Testis (tissue), 5 donors: Measurements from ENCODE around the gene LRRC37A. TPM values are rescaled to one million over a fixed set of nuclear protein-coding genes. Genes with fewer than 3 reads are reported as not detected.
A peak's percentile ranks its signal among the peaks of the same experiment; 100 is the strongest.
"Not testable (repeated sequence)": the region's sequence is repeated elsewhere in the genome, so short reads cannot be mapped to it uniquely, and the experiment has no call there.

Experiments
- DNase-seq: peaks from one replicate; pipeline ENCODE4 v3.0.0-alpha.2; 2019
- H3K27ac ChIP-seq, 2 donors: fragments of 200-600 bp; sonication (generic); one replicate each; pipeline ENCODE4 v1.5.1; 2019
- H3K27me3 ChIP-seq: fragments of 200-600 bp; sonication (generic); one replicate; pipeline ENCODE4 v1.5.1; 2019
- H3K36me3 ChIP-seq: fragments of 200-600 bp; sonication (generic); one replicate; pipeline ENCODE4 v1.5.1; 2017; ENCODE audit warnings: low read depth; ENCODE audit errors: missing control alignments
- H3K4me1 ChIP-seq: fragments of 200-600 bp; sonication (generic); one replicate; pipeline ENCODE4 v1.5.1; 2019
- H3K4me3 ChIP-seq, 2 donors: fragments of 200-600 bp; sonication (generic); one replicate each; pipeline ENCODE4 v1.5.1; 2017 to 2019
- H3K9me3 ChIP-seq: fragments of 200-600 bp; sonication (generic); one replicate; pipeline ENCODE4 v1.5.1; 2017
- POLR2A ChIP-seq: fragments of 450-650 bp; IDR thresholded peaks from one replicate; pipeline ENCODE4 v1.6.1; 2017; ENCODE audit warnings: antibody characterized with exemption, mild to moderate bottlenecking, moderate library complexity
- WGBS, 2 donors: methylation state at CpG; one replicate each; pipeline ENCODE4 v1.1.5; 2018; 5-methylcytosine and 5-hydroxymethylcytosine counted together
- intact Hi-C: fragments of 100-400 bp; cut with DNase I; formaldehyde crosslinking; loops from one replicate; pipeline ENCODE4 v1.15.1; 2023; ENCODE audit warnings: low total_unique reads
- long read RNA-seq, 2 donors: transcript quantifications; one replicate each; lab custom pipeline, GENCODE V29; 2026
- polyA plus RNA-seq: library from polyadenylated mRNA; stranded (reverse); fragments of 350-450 nt; fragmentation: Illumina TruSeq; extraction: RNeasy Lipid Tissue Mini Kit (QIAGEN cat#74804); gene quantifications from one replicate; pipeline ENCODE4 v1.2.3, GENCODE V29; 2014; ENCODE audit warnings: low read depth, low replicate concordance; ENCODE audit not compliant: insufficient read depth
- total RNA-seq, 2 donors: library from RNA; depleted of rRNA; stranded (reverse); fragments of >200 nt; gene quantifications; one replicate each; pipeline ENCODE4 v1.2.3, GENCODE V29; 2016
- TF ChIP-seq, protein P1 (sequence below), 3 experiments: fragments of 450-650 bp in 2 of 3; fragments of 200-600 bp in 1 of 3; sonication (generic) in 1 of 3; IDR thresholded peaks; one replicate each; pipeline ENCODE4 v1.5.1; 2016 to 2019; ENCODE audit warnings: antibody characterized with exemption in 3 of 3, mild to moderate bottlenecking in 2 of 3, moderate library complexity in 1 of 3

The LRRC37A gene
- 10 to 100 TPM; 10.2 to 18.9 TPM for total RNA-seq
- 7.8 TPM for polyA plus RNA-seq
- long read RNA-seq, donor 1: 0 reads
- long read RNA-seq, donor 2: 0 reads

- H3K9me3 ChIP-seq, DNase-seq, intact Hi-C loops, H3K27ac ChIP-seq, H3K4me1 ChIP-seq, H3K36me3 ChIP-seq, H3K4me3 ChIP-seq, H3K27me3 ChIP-seq: not testable (repeated sequence)
- WGBS, 2 donors: no CpG with 5 or more reads among the region's 16 CpGs
Measured at GRCh38 chr17:46294831-46295230, at the start of gene LRRC37A. TSS of gene LRRC37A (plus strand) at chr17:46295131. CDS start at chr17:46295134, 3 bp downstream.

DNA sequence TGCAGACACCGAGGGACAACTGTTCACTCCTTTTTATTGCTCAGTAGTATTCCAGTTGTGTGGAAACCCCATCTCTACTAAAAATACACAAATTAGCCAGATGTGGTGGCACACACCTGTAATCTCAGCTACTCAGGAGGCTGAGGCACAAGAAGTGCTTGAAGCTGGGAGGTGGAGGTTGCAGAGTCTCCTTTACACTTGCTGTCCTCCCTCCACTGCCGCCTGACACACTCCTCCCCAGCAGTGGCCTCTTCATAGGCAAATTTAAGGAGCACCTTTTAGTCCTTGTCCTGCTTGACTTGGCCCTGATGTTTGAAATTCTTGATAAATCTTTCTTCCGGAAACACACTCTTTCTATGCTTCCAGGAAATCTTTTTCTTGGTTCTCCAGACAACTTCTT lies 45.8 kb upstream of the LRRC37A start:
- WGBS, 2 donors: 87 to 90% methylated on average over 3 of the region's 3 CpGs
- intact Hi-C loops: not testable (repeated sequence)

GRCh38 chr17:46252804-46253203 lies 42.1 kb upstream of the LRRC37A start:
- intact Hi-C loops, DNase-seq, H3K27me3 ChIP-seq, H3K27ac ChIP-seq, H3K4me1 ChIP-seq, H3K36me3 ChIP-seq, H3K4me3 ChIP-seq, H3K9me3 ChIP-seq: not testable (repeated sequence)
- WGBS, 2 donors: 59 to 82% methylated on average over 15 to 31 of the region's 31 CpGs

More for the DNA sequence above, 45.8 kb upstream of the LRRC37A start:
- not testable (repeated sequence) for H3K4me1 ChIP-seq, DNase-seq, H3K27ac ChIP-seq, H3K9me3 ChIP-seq, H3K4me3 ChIP-seq, H3K36me3 ChIP-seq, H3K27me3 ChIP-seq

GRCh38 chr17:46253722-46254121 lies 41.2 kb upstream of the LRRC37A start:
- H3K4me3 ChIP-seq, intact Hi-C loops, H3K27me3 ChIP-seq, H3K27ac ChIP-seq, H3K9me3 ChIP-seq, H3K36me3 ChIP-seq, H3K4me1 ChIP-seq: not testable (repeated sequence)
- peak; percentile 62 for DNase-seq
- TF ChIP-seq, protein P1, sequence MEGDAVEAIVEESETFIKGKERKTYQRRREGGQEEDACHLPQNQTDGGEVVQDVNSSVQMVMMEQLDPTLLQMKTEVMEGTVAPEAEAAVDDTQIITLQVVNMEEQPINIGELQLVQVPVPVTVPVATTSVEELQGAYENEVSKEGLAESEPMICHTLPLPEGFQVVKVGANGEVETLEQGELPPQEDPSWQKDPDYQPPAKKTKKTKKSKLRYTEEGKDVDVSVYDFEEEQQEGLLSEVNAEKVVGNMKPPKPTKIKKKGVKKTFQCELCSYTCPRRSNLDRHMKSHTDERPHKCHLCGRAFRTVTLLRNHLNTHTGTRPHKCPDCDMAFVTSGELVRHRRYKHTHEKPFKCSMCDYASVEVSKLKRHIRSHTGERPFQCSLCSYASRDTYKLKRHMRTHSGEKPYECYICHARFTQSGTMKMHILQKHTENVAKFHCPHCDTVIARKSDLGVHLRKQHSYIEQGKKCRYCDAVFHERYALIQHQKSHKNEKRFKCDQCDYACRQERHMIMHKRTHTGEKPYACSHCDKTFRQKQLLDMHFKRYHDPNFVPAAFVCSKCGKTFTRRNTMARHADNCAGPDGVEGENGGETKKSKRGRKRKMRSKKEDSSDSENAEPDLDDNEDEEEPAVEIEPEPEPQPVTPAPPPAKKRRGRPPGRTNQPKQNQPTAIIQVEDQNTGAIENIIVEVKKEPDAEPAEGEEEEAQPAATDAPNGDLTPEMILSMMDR (IDR thresholded peaks at IDR 0.05): peak; percentile 9 to 60 (median 46)
- WGBS, 2 donors: 21 to 31% methylated on average over 8 of the region's 8 CpGs

GRCh38 chr17:46254215-46254614 lies 40.7 kb upstream of the LRRC37A start:
- H3K27ac ChIP-seq, H3K4me3 ChIP-seq, intact Hi-C loops, H3K4me1 ChIP-seq, H3K9me3 ChIP-seq, DNase-seq, H3K27me3 ChIP-seq, H3K36me3 ChIP-seq: not testable (repeated sequence)
- 83 to 87% methylated on average over 6 of the region's 6 CpGs for WGBS, 2 donors

- H3K9me3 ChIP-seq, H3K4me3 ChIP-seq, H3K36me3 ChIP-seq, H3K4me1 ChIP-seq, H3K27me3 ChIP-seq, intact Hi-C loops, H3K27ac ChIP-seq, DNase-seq: not testable (repeated sequence)
- WGBS, 2 donors: 80 to 96% methylated on average over 1 of the region's 1 CpG
Measured at GRCh38 chr17:46256369-46256768, 38.6 kb upstream of the LRRC37A start.

GRCh38 chr17:46259845-46260661 lies 34.9 kb upstream of the LRRC37A start:
- H3K4me3 ChIP-seq: peak overlapping the region in 1 of 2 donors; percentile 29
- WGBS, 2 donors: 1 to 2% methylated on average over 9 to 20 of the region's 62 CpGs
- intact Hi-C loops: not testable (repeated sequence)

GRCh38 chr17:46262271-46262670 lies 32.7 kb upstream of the LRRC37A start:
- no peak overlapping the region for H3K27ac ChIP-seq
- TF ChIP-seq, protein P1 (IDR thresholded peaks at IDR 0.05): no peak
- no peak for TF ChIP-seq POLR2A
- WGBS, 2 donors: 94 to 97% methylated on average over 8 of the region's 8 CpGs
- peaks cover 5% of the 10 kb centered on the region for H3K4me1 ChIP-seq
- no peak overlapping the region for H3K4me3 ChIP-seq
- no peaks in the 10 kb centered on the region for H3K36me3 ChIP-seq
- H3K27me3 ChIP-seq: no peaks in the 10 kb centered on the region
- no peak for DNase-seq
- H3K9me3 ChIP-seq: no peaks in the 10 kb centered on the region
- intact Hi-C loops: no loop called here

More at GRCh38 chr17:46259845-46260661, 34.9 kb upstream of the LRRC37A start:
- not testable (repeated sequence) for H3K27me3 ChIP-seq, H3K27ac ChIP-seq, H3K36me3 ChIP-seq, H3K4me1 ChIP-seq, H3K9me3 ChIP-seq
- DNase-seq: peak; percentile 32
